ENCODE data around the gene ATE1. TPM values are rescaled to one million over a fixed set of nuclear protein-coding genes. Genes with fewer than 3 reads are reported as not detected.
"Not testable (repeated sequence)": the region's sequence is repeated elsewhere in the genome, so short reads cannot be mapped to it uniquely, and the experiment has no call there.

ATE1 gene
- total and polyA plus RNA-seq, 8 donors, result 24.5 to 35.4 (median 31.9) TPM

- no peak for TF ChIP-seq CTCF (IDR thresholded peaks at IDR 0.05)
- intact Hi-C loops (cut with DNase I), result no loop called here
- H3K27ac ChIP-seq, result no peak overlapping the region
- H3K4me3 ChIP-seq, result no peak overlapping the region
- ATAC-seq (no peak), DNase-seq (no peak)
- H3K4me1 ChIP-seq, result no peaks in the 10 kb centered on the region
- no peaks in the 10 kb centered on the region for H3K36me3 ChIP-seq
- no peaks in the 10 kb centered on the region for H3K27me3 ChIP-seq
- peaks cover 0 to 8% of the 10 kb centered on the region in 2 donors for H3K9me3 ChIP-seq
These were observed 161.4 kb downstream of the ATE1 start for GRCh38 chr10:121766426-121766825.

- intact Hi-C loops (cut with DNase I), result no loop called here
- DNase-seq (no peak), ATAC-seq (no peak)
- H3K27ac ChIP-seq, result no peak overlapping the region
- peaks cover 0 to 15% of the 10 kb centered on the region in 2 donors for H3K9me3 ChIP-seq
- H3K36me3 ChIP-seq, result no peaks in the 10 kb centered on the region
- H3K4me1 ChIP-seq, result no peaks in the 10 kb centered on the region
- H3K27me3 ChIP-seq, result no peaks in the 10 kb centered on the region
- no peak for TF ChIP-seq CTCF (IDR thresholded peaks at IDR 0.05)
- H3K4me3 ChIP-seq, result no peak overlapping the region
These were observed 162.6 kb downstream of the ATE1 start for GRCh38 chr10:121765204-121765603.

GRCh38 chr10:121764233-121764942 is 163.4 kb downstream of the ATE1 start:
- no peak for ATAC-seq
- Histone ChIP-seq H3K27ac (no peak overlapping the region), H3K4me3 (no peak overlapping the region), H3K9me3 (peaks cover 0 to 23% of the 10 kb centered on the region in 2 donors), H3K27me3 (no peaks in the 10 kb centered on the region), H3K4me1 (no peaks in the 10 kb centered on the region), H3K36me3 (peaks cover 0 to 4% of the 10 kb centered on the region in 2 donors)
- no peak for DNase-seq
- TF ChIP-seq CTCF (IDR thresholded peaks at IDR 0.05), result no peak
- intact Hi-C loops (cut with DNase I), result no loop called here

- peaks cover 0 to 56% of the 10 kb centered on the region in 2 donors for H3K9me3 ChIP-seq
- H3K4me1 ChIP-seq; DNase-seq; intact Hi-C loops (cut with DNase I); H3K4me3 ChIP-seq; H3K27ac ChIP-seq; H3K27me3 ChIP-seq; ATAC-seq: not testable (repeated sequence)
- H3K36me3 ChIP-seq, result peaks cover 0 to 35% of the 10 kb centered on the region in 2 donors
These were observed 170.6 kb downstream of the ATE1 start for GRCh38 chr10:121757241-121757640.

- H3K4me3 ChIP-seq; H3K4me1 ChIP-seq; H3K27ac ChIP-seq; H3K27me3 ChIP-seq; DNase-seq; intact Hi-C loops (cut with DNase I); ATAC-seq: not testable (repeated sequence)
- Histone ChIP-seq H3K9me3 (peaks cover 0 to 51% of the 10 kb centered on the region in 2 donors), H3K36me3 (peaks cover 0 to 35% of the 10 kb centered on the region in 2 donors)
These were observed 172.3 kb downstream of the ATE1 start for GRCh38 chr10:121755496-121755895.

GRCh38 chr10:121754666-121755065 is 173.2 kb downstream of the ATE1 start:
- TF ChIP-seq CTCF (IDR thresholded peaks at IDR 0.05), result no peak
- no peak overlapping the region for H3K27ac ChIP-seq
- H3K36me3 ChIP-seq, result peaks cover 0 to 34% of the 10 kb centered on the region in 2 donors
- ATAC-seq (no peak), DNase-seq (no peak)
- no peak overlapping the region for H3K4me3 ChIP-seq
- H3K9me3 ChIP-seq, result peaks cover 0 to 43% of the 10 kb centered on the region in 2 donors
- H3K4me1 ChIP-seq, result no peaks in the 10 kb centered on the region
- intact Hi-C loops (cut with DNase I), result no loop called here
- H3K27me3 ChIP-seq, result no peaks in the 10 kb centered on the region

Data from left lung (tissue), 10 donors.